Effector CD8-positive, alpha-beta T cell (primary cell): ENCODE measurements around the gene CTH.
"Not testable (repeated sequence)": the region's sequence is repeated elsewhere in the genome, so short reads cannot be mapped to it uniquely, and the experiment has no call there.

ENCODE experiments used
- DNase-seq: peaks from one replicate; lab custom pipeline; 2025; lab: John Stamatoyannopoulos, UW

The CTH gene

DNA sequence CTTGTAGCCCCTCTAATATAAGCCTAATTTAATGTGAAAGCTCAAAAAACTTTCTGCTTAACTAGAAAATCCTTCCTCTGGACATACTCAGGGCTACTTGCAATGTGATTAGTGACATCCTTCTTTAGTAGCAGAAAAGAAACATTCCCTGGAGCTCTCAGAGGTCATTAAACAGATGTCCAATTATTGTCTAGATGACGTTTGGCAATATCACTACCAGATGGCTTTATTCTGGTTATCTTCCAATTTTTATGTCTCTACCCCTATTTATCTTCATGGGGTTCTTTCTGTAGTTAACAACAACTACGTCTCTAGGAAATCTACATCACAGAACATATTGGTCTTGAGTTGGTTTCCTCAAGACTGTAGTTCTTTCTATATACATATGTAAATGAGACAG is 44.2 kb downstream of the CTH start:
- DNase-seq = no peak

DNA sequence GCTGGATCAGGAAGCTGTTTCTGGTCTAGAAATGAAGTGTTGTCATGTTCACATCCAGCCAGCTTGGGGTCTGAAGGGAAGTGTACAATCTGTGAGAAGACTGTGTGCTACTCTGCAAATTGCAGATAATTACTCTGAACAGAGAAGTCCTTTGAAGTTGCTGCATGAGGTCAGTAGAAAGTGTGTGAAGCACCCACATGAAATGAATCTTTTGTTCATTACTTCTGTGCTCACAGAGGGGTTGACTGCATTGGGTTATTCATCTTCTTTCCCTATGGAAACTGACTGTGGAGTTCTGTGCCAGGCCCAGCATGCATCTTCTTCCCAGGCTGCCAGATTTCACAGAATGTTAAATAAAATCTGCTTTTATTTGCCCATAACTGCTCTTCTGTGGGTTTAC is 47.1 kb downstream of the CTH start:
- DNase-seq = no peak

- no peak for DNase-seq
Observed at GRCh38 chr1:70459496-70460225, 48.6 kb downstream of the CTH start.

DNA sequence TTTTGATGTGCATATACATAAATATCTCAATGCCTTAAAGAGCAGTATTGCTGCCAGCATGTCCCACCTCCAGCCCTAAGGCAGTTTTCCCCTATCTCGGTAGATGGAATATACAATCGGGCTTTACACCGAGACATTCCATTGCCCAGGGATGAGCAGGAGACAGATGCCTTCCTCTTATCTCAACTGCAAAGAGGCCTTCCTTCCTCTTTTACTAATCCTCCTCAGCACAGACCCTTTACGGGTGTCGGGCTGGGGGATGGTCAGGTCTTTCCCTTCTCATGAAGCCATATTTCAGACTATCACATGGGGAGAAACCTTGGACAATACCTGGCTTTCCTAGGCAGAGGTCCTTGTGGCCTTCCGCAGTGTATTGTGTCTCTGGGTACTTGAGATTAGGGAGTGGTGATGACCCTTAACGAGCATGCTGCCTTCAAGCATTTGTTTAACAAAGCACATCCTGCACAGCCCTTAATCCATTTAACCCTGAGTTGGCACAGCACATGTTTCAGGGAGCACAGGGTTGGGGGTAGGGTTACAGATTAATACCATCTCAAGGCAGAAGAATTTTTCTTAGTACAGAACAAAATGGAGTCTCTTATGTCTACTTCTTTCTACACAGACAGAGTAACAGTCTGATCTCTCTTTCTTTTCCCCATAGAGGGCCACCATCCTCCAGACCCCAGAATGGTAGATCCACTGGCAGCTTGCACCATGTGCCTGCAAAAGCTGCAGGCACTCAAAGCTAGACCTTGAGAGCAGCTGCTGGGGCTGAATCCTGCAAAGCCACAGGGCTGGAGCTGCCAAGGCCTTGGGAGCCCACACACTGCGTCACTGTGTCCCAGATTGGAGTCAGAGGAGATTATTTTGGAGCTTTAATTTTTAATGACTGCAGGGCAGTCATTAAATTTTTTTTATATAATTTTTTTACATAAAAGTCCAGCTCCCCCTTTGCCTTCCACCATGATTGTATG is 50.0 kb downstream of the CTH start:
- not testable (repeated sequence) for DNase-seq

DNA sequence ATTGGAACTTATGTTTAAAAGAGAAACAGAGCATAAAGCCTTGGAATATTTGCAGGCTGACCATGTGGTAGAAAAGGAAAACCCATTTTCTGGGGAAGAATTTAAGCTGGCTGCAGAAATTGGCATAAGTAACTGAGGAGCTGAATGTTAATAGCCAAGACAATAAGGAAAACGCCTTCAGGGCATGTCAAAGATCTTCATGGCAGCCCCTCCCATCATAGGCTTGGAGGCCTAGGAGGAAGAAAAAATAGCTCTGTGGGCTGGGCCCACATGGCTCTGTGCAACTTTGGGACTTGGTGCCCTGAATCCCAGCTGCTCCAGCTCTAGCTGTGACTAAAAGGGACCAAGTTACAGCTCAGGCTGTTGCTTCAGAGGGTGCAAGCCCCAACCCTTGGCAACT is 51.5 kb downstream of the CTH start:
- no peak for DNase-seq

- no peak for DNase-seq
Observed at GRCh38 chr1:70465911-70466310, 54.8 kb downstream of the CTH start.

DNA sequence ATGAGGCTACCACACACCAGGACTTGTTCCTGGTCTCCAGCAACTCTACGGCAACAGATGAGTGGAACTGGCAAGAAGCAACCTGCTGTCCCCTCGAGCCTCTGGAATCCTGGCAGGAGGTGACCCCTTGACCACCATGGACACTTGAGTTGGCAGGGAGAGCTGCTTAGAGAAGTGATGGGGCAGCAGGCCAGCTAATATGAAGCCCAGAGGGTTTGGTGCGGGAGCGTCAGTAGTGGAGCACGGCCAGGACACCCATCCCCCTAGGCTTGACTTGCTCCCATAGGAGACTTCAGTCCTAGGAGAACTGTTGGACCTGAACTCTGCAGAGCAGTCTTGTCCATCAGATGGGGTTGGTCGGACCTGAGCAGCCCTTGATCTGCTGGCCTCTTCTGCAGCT is 56.5 kb downstream of the CTH start:
- DNase-seq = no peak

DNA sequence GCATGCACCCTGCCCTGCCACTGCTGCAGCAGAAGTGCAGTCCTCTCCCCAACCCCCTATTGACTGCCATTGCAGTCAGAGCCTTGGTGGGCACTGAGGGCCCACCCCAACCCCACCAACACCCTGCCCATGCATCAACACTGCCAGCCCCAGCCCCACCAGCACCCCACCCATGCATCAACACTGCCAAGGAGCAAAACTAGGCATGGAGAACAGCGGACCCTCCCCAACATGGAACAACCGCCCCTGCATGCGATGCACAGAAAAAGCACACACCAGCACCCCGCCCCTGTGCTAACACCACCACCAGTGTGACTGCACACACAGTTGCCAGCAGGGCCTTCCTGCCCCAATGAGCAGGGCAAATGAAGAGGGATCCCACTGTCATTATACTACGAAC is 57.1 kb downstream of the CTH start:
- DNase-seq = no peak

DNA sequence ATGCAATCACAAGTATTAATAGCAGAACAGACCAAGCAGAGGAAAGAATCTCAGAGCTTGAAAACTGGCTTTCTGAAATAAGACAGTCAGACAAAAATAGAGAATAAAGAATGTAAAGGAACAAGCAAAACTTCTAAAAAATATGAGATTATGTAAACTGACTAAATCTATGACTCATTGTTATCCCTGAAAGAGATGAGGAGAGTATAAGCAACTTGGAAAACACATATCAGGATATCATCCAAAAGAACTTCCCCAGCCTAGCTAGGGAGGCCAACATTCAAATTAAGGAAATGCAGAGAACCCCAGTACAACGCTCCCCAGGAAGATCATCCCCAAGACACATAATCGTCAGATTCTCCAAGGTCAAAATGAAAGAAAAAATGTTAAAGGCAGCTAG is 58.1 kb downstream of the CTH start:
- not testable (repeated sequence) for DNase-seq

DNA sequence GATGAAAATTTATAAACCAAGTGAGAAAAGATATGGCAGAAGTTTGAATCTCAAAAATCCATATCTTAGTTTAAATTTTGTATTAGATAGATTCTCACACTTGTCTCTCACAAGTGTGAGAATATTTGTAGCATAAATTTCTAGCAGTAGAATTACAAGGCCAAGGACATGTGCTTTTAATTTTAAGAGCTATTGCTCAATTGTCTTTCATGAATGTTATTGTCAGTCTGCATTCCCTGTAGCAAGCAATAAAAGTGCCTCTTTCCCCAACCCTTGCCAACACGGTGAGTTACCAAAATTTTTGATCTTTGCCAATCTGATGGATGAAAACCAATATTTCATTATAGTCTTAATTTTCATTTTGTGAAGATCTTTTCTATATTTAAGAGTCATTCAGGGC is 64.0 kb downstream of the CTH start:
- no peak for DNase-seq

DNA sequence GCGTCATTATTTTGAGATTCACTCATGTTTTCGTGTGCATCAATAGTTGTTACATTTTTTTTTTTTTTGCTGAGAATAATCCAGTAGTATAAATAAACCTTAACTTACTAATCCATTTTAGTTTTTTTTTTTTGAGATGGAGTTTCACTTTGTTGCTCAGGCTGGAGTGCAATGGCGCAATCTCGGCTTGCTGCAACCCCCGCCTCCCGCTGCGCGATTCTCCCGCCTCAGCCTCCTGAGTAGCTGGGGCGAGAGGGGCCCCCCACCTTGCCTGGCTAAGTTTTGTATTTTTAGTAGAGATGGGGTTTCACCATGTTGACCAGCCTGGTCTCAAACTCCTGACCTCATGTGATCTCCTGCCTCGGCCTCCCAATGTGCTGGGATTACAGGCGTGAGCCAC is 66.0 kb downstream of the CTH start:
- DNase-seq = no peak

DNA sequence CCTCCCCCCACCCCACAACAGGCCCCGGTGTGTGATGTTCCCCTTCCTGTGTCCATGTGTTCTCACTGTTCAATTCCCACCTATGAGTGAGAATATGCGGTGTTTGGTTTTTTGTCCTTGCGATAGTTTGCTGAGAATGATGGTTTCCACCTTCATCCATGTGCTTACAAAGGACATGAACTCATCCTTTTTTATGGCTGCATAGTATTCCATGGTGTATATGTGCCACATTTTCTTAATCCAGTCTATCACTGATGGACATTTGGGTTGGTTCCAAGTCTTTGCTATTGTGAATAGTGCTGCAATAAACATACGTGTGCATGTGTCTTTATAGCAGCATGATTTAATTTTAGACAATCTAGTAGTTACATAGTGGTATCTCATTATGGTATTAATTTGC is 66.8 kb downstream of the CTH start:
- DNase-seq = not testable (repeated sequence)

DNA sequence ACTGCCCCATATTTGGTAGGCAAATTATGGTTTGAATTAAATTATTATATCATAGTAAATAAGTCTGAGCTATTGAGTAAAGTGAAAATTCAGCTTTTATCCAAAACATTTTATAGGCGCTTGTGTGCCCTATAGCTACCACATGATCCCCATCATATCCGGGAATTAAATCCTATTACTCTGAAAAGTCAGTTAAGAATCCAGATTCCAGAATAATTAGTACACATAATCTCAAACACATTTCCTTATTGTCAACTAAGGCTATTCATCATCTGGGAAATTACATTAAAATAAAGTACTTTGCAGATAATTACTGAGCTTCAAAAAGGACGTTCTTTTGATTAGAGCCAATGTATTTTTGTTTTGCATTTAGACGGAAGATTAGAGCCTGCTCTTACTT is 72.3 kb downstream of the CTH start:
- DNase-seq = no peak

GRCh38 chr1:70485624-70486023 is 74.6 kb downstream of the CTH start:
- no peak for DNase-seq

- no peak for DNase-seq
Observed at GRCh38 chr1:70486676-70487458, 75.8 kb downstream of the CTH start.

GRCh38 chr1:70487459-70487815 is 76.4 kb downstream of the CTH start:
- DNase-seq = no peak

DNA sequence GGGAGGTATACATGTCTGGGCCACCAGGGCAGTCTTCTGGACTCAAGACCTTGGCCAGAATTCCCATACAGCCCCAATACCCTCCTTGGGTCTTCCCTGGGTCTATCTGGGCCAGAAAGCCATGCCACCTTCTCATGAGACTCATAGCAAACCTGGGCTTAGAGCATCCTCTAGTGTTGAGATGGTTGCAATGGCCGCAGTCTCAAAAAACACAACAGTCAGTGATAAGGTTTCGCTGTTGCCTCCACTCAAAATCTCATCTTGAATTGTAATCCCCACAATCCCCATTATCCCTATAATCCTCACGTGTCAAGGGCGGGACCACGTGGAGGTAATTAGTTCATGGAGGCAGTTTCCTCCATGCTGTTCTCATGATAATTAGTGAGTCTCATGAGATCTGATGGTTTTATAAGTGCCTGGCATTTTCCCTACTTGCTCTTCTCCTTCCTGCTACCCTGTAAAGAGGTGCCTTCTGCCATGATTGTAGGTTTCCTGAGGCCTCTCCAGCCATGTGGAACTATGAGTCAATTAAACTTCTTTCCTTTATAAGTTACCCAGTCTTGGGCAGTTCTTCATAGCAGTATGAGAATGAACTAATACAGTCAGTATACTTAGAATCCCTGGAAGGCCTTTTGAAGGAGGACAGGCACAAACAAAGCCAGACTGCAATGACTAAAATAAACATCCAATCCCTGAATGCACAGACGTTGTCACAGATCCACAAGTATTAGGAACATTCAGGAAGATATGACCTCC is 77.0 kb downstream of the CTH start:
- no peak for DNase-seq
